K562 (cell line): ENCODE data around the gene ASAH2.

ENCODE experiments used
- NFYB ChIP-seq: IDR thresholded peaks from 2 replicates; pipeline ENCODE4 v1.6.1; 2011; ENCODE audit warnings: mild to moderate bottlenecking, moderate library complexity; ENCODE audit not compliant: insufficient read length; ENCODE audit errors: extremely low read depth
- POLR2A ChIP-seq: fragments of 450-650 bp; conservative IDR thresholded peaks from 2 replicates; pipeline ENCODE4 v1.6.1; 2016
- TEAD4 ChIP-seq, 2 experiments: sonication (generic) in 1 of 2; formaldehyde crosslinking in 1 of 2; IDR thresholded peaks; 2 replicates each; pipeline versions ENCODE4 v1.6.1 to v1.8.0; 2012 to 2022; ENCODE audit warnings: borderline replicate concordance in 1 of 2, inconsistent platforms in 1 of 2, low read length in 1 of 2, mild to moderate bottlenecking in 1 of 2, missing genetic modification reagents in 1 of 2
- UBTF ChIP-seq, 2 experiments: IDR thresholded peaks; 2 replicates each; pipeline ENCODE4 v1.6.1; 2012; ENCODE audit warnings: improper control_type of control experiment in 2 of 2, low read depth in 2 of 2, low read length in 2 of 2, borderline replicate concordance in 1 of 2

GRCh38 chr10:50229460-50229859 lies 21.9 kb downstream of the ASAH2 start:
- TF ChIP-seq NFYB: no peak
- no peak for TF ChIP-seq UBTF (IDR thresholded peaks at IDR 0.05; ENCODE audit: borderline replicate concordance in 1 of 2, low read depth in 2 of 2, low read length in 2 of 2)
- TF ChIP-seq POLR2A: no peak
- no peak for TF ChIP-seq TEAD4 (IDR thresholded peaks at IDR 0.05; ENCODE audit: low read length)
- no peak for TF ChIP-seq TEAD4 (CRISPR knock-in tag; IDR thresholded peaks at IDR 0.05; ENCODE audit: borderline replicate concordance)
